WTC11 (cell line): ENCODE measurements around the gene SLC38A3. TPM values are rescaled to one million over a fixed set of nuclear protein-coding genes. Genes with fewer than 3 reads are reported as not detected.

Experiments used
- AFF4 ChIP-seq: sonication (generic); formaldehyde crosslinking; IDR thresholded peaks from 2 replicates; pipeline ENCODE4 v1.8.1; 2023; ENCODE audit warnings: mild to moderate bottlenecking, missing genetic modification reagents, borderline replicate concordance
- AR ChIP-seq: fragments of 250-450 bp; sonication (Bioruptor Pico); IDR thresholded peaks from 2 replicates; pipeline ENCODE4 v1.9.0; 2021; ENCODE audit warnings: mild to moderate bottlenecking
- ATF3 ChIP-seq: sonication (generic); formaldehyde crosslinking; conservative IDR thresholded peaks from 2 replicates; pipeline ENCODE4 v1.8.1; 2022; ENCODE audit warnings: mild to moderate bottlenecking, missing genetic modification reagents
- CBFB ChIP-seq: sonication (generic); formaldehyde crosslinking; IDR thresholded peaks from 2 replicates; pipeline ENCODE4 v1.8.1; 2022; ENCODE audit warnings: mild to moderate bottlenecking, low read depth, missing genetic modification reagents
- MLX ChIP-seq: sonication (generic); formaldehyde crosslinking; IDR thresholded peaks from 2 replicates; pipeline ENCODE4 v1.8.1; 2023; ENCODE audit warnings: mild to moderate bottlenecking, missing genetic modification reagents, moderate library complexity
- PRDM15 ChIP-seq: sonication (generic); formaldehyde crosslinking; IDR thresholded peaks from 2 replicates; pipeline ENCODE4 v1.8.0; 2022; ENCODE audit warnings: missing genetic modification reagents
- ZNF532 ChIP-seq: fragments of 250-450 bp; sonication (Bioruptor Pico); IDR thresholded peaks from 2 replicates; pipeline ENCODE4 v1.9.0; 2021; ENCODE audit warnings: mild to moderate bottlenecking, borderline replicate concordance
- ZNF671 ChIP-seq: fragments of 250-450 bp; sonication (Bioruptor Pico); IDR thresholded peaks from 2 replicates; pipeline ENCODE4 v1.8.0; 2021; ENCODE audit warnings: mild to moderate bottlenecking
- total RNA-seq: library from RNA; stranded (reverse); gene quantifications from 3 replicates; pipeline ENCODE4 v1.2.3, GENCODE V29; 2021

Gene SLC38A3
- total RNA-seq, 1 experiment from 2014 or later: 0.90 TPM

- TF ChIP-seq AFF4: no peak
- no peak for TF ChIP-seq ATF3 (CRISPR knock-in tag)
- no peak for TF ChIP-seq ZNF671 (CRISPR knock-in tag)
- no peak for TF ChIP-seq PRDM15 (CRISPR knock-in tag)
- TF ChIP-seq AR (CRISPR knock-in tag): no peak
- TF ChIP-seq ZNF532: no peak
- TF ChIP-seq CBFB (CRISPR knock-in tag): no peak
- TF ChIP-seq MLX: no peak
These were observed 50.2 kb downstream of the SLC38A3 start (continued) for GRCh38 chr3:50255251-50255615.
